H1 (cell line): ENCODE measurements around the gene NXT2. TPM values are rescaled to one million over a fixed set of nuclear protein-coding genes. Genes with fewer than 3 reads are reported as not detected.

ENCODE experiments used
- ASH2L ChIP-seq: fragments of 200-600, 300-600 bp; sonication (generic); IDR thresholded peaks from one replicate; pipeline ENCODE4 v1.7.1; 2017; ENCODE audit warnings: low read length
- ATF2 ChIP-seq: IDR thresholded peaks from 2 replicates; pipeline ENCODE4 v1.6.1; 2012; ENCODE audit warnings: low read length, inconsistent platforms
- CREB1 ChIP-seq: IDR thresholded peaks from 2 replicates; pipeline ENCODE4 v1.6.1; 2012; ENCODE audit warnings: inconsistent platforms
- CTCF ChIP-seq, 3 experiments: IDR thresholded peaks; 1 replicate in 2 of 3; 2 replicates in 1 of 3; pipeline versions ENCODE4 v1.5.1 to v1.6.1; 2011; ENCODE audit warnings: low read length in 3 of 3, mild to moderate bottlenecking in 3 of 3, inconsistent platforms in 2 of 3, low read depth in 1 of 3, moderate library complexity in 1 of 3; ENCODE audit not compliant: insufficient read depth in 1 of 3; ENCODE audit errors: control extremely low read depth in 1 of 3
- EP300 ChIP-seq, 2 experiments: IDR thresholded peaks; 1 replicate in 1 of 2; 2 replicates in 1 of 2; pipeline ENCODE4 v1.6.1; 2011 to 2012; ENCODE audit warnings: low read depth in 2 of 2, low read length in 2 of 2, mild to moderate bottlenecking in 2 of 2, borderline replicate concordance in 1 of 2, inconsistent platforms in 1 of 2, moderate library complexity in 1 of 2
- EZH2 ChIP-seq: fragments of 200-600 bp; sonication (generic); IDR thresholded peaks from 2 replicates; pipeline ENCODE4 v1.7.1; 2012; ENCODE audit warnings: low read depth, mild to moderate bottlenecking, moderate library complexity, low read length, inconsistent platforms; ENCODE audit not compliant: severe bottlenecking
- GABPA ChIP-seq: IDR thresholded peaks from 2 replicates; pipeline ENCODE4 v1.6.1; 2011; ENCODE audit warnings: mild to moderate bottlenecking, low read length, moderate library complexity, borderline replicate concordance; ENCODE audit not compliant: insufficient read depth
- JUND ChIP-seq: IDR thresholded peaks from 2 replicates; pipeline ENCODE4 v1.6.1; 2011; ENCODE audit warnings: mild to moderate bottlenecking, improper control_type of control experiment, low read length
- KDM4A ChIP-seq: IDR thresholded peaks from one replicate; pipeline ENCODE4 v1.7.1; 2012; ENCODE audit warnings: low read depth, mild to moderate bottlenecking, moderate library complexity, low read length, inconsistent platforms; ENCODE audit not compliant: severe bottlenecking
- KDM5A ChIP-seq: fragments of 200-600 bp; IDR thresholded peaks from 2 replicates; pipeline ENCODE4 v1.7.1; 2012; ENCODE audit warnings: mild to moderate bottlenecking, low read length, inconsistent platforms, mixed read lengths
- MAFK ChIP-seq: IDR thresholded peaks from 2 replicates; pipeline ENCODE4 v1.6.1; 2012; ENCODE audit warnings: low read depth, mild to moderate bottlenecking, improper control_type of control experiment, low read length
- POLR2A ChIP-seq, 2 experiments: IDR thresholded peaks; 1 replicate in 1 of 2; 2 replicates in 1 of 2; pipeline ENCODE4 v1.6.1; 2011; ENCODE audit warnings: low read depth in 2 of 2, low read length in 2 of 2, mild to moderate bottlenecking in 2 of 2; ENCODE audit errors: control extremely low read depth in 1 of 2
- RAD21 ChIP-seq, 2 experiments: IDR thresholded peaks in 1 of 2; conservative IDR thresholded peaks in 1 of 2; 2 replicates each; pipeline ENCODE4 v1.6.1; 2011; ENCODE audit warnings: low read depth in 2 of 2, low read length in 2 of 2, improper control_type of control experiment in 1 of 2, inconsistent platforms in 1 of 2, mild to moderate bottlenecking in 1 of 2, moderate library complexity in 1 of 2
- SIX5 ChIP-seq: IDR thresholded peaks from 2 replicates; pipeline ENCODE4 v1.6.1; 2011; ENCODE audit warnings: mild to moderate bottlenecking, low read depth, low read length
- SP4 ChIP-seq: IDR thresholded peaks from 2 replicates; pipeline ENCODE4 v1.6.1; 2012; ENCODE audit warnings: low read length, inconsistent platforms
- SUZ12 ChIP-seq: fragments of 200-600 bp; sonication (generic); IDR thresholded peaks from 2 replicates; pipeline ENCODE4 v1.6.1; 2012; ENCODE audit warnings: mild to moderate bottlenecking, inconsistent platforms, low read length, moderate library complexity, mixed read lengths
- TBP ChIP-seq: IDR thresholded peaks from 2 replicates; pipeline ENCODE4 v1.6.1; 2011; ENCODE audit warnings: low read depth, low read length, improper control_type of control experiment
- polyA plus RNA-seq, 7 experiments: library from polyadenylated mRNA; depleted of rRNA in 3 of 7; stranded (reverse) in 5 of 7; unstranded in 2 of 7; fragments of >200 nt in 5 of 7; fragments of 200-250 nt in 2 of 7; gene quantifications; 1 replicate in 5 of 7; 2 replicates in 1 of 7; 4 replicates in 1 of 7; pipeline versions ENCODE4 v1.2.1 to v1.2.3, GENCODE V29; 2011 to 2013; ENCODE audit warnings: missing spikeins in 2 of 7, mixed read lengths in 2 of 7
- total RNA-seq: library from RNA; stranded (reverse); fragmentation: NEBNext Ultra II Directional; extraction: Animal tissue kit (Norgen Biotek cat#: 25700); gene quantifications from 2 replicates; pipeline ENCODE4 v1.2.1, GENCODE V29; 2021
- TF ChIP-seq, protein P1 (sequence below): IDR thresholded peaks from 2 replicates; pipeline ENCODE4 v1.6.1; 2012; ENCODE audit warnings: inconsistent platforms

The NXT2 gene
- total and polyA plus RNA-seq, 2 of the 8 experiments (the other 6 are each of a cell fraction or from before 2014, with no cell fraction given) = 6.1 to 13.5 TPM

DNA sequence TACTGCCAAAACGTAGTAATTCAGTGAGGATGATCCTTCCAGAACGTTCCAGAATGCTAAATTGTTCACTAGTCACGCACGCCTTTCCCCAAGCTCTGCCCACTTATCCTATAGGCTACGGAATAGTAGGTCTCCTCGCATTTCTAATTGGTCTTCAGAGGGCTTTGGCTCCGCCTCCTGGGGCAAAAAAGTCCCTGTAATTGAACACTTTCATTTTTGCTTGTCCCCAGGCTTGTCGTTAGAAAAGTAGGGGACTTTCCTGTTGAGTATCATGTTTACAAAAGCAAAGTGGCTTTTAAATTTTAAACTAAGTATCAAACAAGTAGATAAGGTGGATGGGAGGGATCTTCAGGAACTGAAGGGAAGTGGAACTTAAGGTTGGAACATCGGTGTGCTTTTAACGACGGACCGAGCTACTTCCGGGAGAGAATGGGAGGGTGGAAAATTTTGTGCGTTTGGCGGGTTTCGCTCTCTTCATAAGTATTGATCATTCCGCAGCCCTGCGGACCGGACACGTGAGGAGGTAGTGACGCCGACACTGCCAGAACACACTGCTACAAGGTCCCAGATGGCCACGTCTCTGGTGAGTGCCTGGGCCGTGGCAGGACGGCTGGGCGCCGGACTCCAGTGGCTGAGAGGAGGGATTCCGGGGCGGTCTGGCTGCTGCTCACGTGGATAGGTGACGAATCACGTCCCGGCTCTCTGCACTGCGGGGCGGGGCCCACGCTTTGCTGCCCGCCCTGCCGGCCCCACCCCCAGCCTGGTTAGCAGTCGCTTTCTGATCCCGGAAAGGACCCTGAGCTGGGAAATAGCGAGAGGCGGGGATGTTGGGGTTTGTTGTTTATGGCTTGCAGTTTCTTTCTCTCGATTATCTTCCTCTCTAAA is at the start of gene NXT2 (continued):
- TF ChIP-seq KDM5A (peak; percentile 85), EP300 (IDR thresholded peaks at IDR 0.05; ENCODE audit: borderline replicate concordance in 1 of 2, low read depth in 2 of 2, low read length in 2 of 2) (no peak), TBP (peak; percentile 70), POLR2A (IDR thresholded peaks at IDR 0.05; ENCODE audit: control extremely low read depth in 1 of 2, low read depth in 2 of 2, low read length in 2 of 2) (peak; percentile 80 to 93), SP4 (no peak), CTCF (IDR thresholded peaks at IDR 0.05; ENCODE audit: control extremely low read depth in 1 of 3, insufficient read depth in 1 of 3, low read depth in 1 of 3, low read length in 3 of 3) (no peak), EZH2 (no peak), SIX5 (0 out of 2 replicates have a peak, but pooled peaks have one; percentile 23), ASH2L (peak; percentile 74), JUND (no peak), SUZ12 (no peak), MAFK (no peak), CREB1 (peak; percentile 44), GABPA (peak; percentile 92), KDM4A (peak; percentile 55), RAD21 (IDR thresholded peaks at IDR 0.05 in 1 of 2, conservative IDR thresholded peaks at IDR 0.05 in 1 of 2; ENCODE audit: low read depth in 2 of 2, low read length in 2 of 2) (no peak), ATF2 (no peak)
- TF ChIP-seq, protein P1, sequence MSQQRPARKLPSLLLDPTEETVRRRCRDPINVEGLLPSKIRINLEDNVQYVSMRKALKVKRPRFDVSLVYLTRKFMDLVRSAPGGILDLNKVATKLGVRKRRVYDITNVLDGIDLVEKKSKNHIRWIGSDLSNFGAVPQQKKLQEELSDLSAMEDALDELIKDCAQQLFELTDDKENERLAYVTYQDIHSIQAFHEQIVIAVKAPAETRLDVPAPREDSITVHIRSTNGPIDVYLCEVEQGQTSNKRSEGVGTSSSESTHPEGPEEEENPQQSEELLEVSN = 0 out of 2 replicates have a peak, but pooled peaks have one; percentile 31
